Spleen (tissue), 7 donors: ENCODE measurements around the gene CREM.

Experiments
- POLR2AphosphoS5 ChIP-seq, 3 donors: sonication (generic); formaldehyde crosslinking; IDR thresholded peaks; one replicate each; pipeline ENCODE4 v1.5.1; 2017; ENCODE audit warnings: antibody characterized with exemption in 3 of 3
- TF ChIP-seq, protein P1 (sequence below), 11 experiments: fragments of 200-600 bp in 7 of 11; fragments of 450-650 bp in 4 of 11; sonication (generic) in 4 of 11; IDR thresholded peaks in 8 of 11; conservative IDR thresholded peaks in 3 of 11; 1 replicate in 7 of 11; 2 replicates in 4 of 11; pipeline versions ENCODE4 v1.4.0 to v1.8.0; 2016 to 2021; ENCODE audit warnings: antibody characterized with exemption in 11 of 11, inconsistent platforms in 4 of 11, mild to moderate bottlenecking in 1 of 11
- donor health status: DM: no; HTN: no; CAD: no; lungs with moderate emphysema.
- donor health status: DM: no; HTN: no; CAD: no.
- donor health status: DM: no; HTN: no; CAD: no.

DNA sequence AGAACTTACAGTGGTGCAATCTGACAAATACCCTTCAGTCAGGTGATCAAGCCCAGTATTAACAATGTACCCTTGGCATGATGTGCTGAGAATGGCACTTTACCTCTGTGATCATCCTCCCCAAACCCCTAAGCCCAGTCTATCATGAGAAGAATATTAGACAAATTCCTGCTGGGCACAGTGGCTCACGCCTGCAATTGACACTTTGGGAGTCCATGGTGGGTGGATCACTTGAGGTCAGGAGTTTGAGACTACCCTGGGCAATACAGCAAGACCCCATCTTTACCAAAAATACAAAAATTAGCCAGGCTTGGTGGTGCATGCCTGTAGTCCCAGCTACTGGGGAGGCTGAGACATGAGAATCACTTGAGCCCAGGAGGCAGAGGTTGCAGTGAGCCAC, 29.1 kb upstream of the CREM start:
- no peak for TF ChIP-seq POLR2AphosphoS5 (IDR thresholded peaks at IDR 0.05)
- TF ChIP-seq, protein P1, sequence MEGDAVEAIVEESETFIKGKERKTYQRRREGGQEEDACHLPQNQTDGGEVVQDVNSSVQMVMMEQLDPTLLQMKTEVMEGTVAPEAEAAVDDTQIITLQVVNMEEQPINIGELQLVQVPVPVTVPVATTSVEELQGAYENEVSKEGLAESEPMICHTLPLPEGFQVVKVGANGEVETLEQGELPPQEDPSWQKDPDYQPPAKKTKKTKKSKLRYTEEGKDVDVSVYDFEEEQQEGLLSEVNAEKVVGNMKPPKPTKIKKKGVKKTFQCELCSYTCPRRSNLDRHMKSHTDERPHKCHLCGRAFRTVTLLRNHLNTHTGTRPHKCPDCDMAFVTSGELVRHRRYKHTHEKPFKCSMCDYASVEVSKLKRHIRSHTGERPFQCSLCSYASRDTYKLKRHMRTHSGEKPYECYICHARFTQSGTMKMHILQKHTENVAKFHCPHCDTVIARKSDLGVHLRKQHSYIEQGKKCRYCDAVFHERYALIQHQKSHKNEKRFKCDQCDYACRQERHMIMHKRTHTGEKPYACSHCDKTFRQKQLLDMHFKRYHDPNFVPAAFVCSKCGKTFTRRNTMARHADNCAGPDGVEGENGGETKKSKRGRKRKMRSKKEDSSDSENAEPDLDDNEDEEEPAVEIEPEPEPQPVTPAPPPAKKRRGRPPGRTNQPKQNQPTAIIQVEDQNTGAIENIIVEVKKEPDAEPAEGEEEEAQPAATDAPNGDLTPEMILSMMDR (IDR thresholded peaks at IDR 0.05 in 8 of 11, conservative IDR thresholded peaks at IDR 0.05 in 3 of 11), result no peak
